HCT116 (cell line): ENCODE measurements around the gene NRIP2. TPM values are rescaled to one million over a fixed set of nuclear protein-coding genes. Genes with fewer than 3 reads are reported as not detected.

ENCODE experiments used
- ATF3 ChIP-seq: IDR thresholded peaks from 2 replicates; pipeline ENCODE4 v1.6.1; 2012
- FOSL1 ChIP-seq: IDR thresholded peaks from 2 replicates; pipeline ENCODE4 v1.6.1; 2012; ENCODE audit warnings: low read depth
- JUND ChIP-seq: IDR thresholded peaks from 2 replicates; pipeline ENCODE4 v1.6.1; 2012
- POLR2AphosphoS5 ChIP-seq: IDR thresholded peaks from 2 replicates; pipeline ENCODE4 v1.6.1; 2011; ENCODE audit warnings: mild to moderate bottlenecking, low read depth, low read length, moderate library complexity
- REST ChIP-seq: IDR thresholded peaks from 2 replicates; pipeline ENCODE4 v1.6.1; 2012; ENCODE audit warnings: low read depth
- SP1 ChIP-seq: IDR thresholded peaks from 2 replicates; pipeline ENCODE4 v1.6.1; 2012; ENCODE audit warnings: low read depth
- TCF7L2 ChIP-seq: IDR thresholded peaks from 2 replicates; pipeline ENCODE4 v1.7.0; 2011; ENCODE audit warnings: borderline replicate concordance, inconsistent platforms; ENCODE audit not compliant: insufficient read depth, insufficient read length; ENCODE audit errors: extremely low read depth
- YY1 ChIP-seq: IDR thresholded peaks from 2 replicates; pipeline ENCODE4 v1.6.1; 2011; ENCODE audit warnings: low read length, low read depth, moderate library complexity, mild to moderate bottlenecking; ENCODE audit not compliant: insufficient replicate concordance; ENCODE audit errors: extremely low read depth
- ZNF274 ChIP-seq: fragments of 200-500 bp; sonication (Bioruptor generic); IDR thresholded peaks from 2 replicates; pipeline ENCODE4 v1.6.1; 2014; ENCODE audit warnings: mild to moderate bottlenecking, low read depth, low read length, inconsistent platforms
- total RNA-seq: library from RNA; stranded (reverse); gene quantifications from one replicate; pipeline ENCODE4 v1.2.1, GENCODE V29; 2021; ENCODE audit not compliant: unreplicated experiment

NRIP2 gene
- total RNA-seq, 1 experiment from 2014 or later, result not detected

GRCh38 chr12:2804393-2805142, 30.3 kb downstream of the NRIP2 start (continued):
- TF ChIP-seq TCF7L2, result no peak
- no peak for TF ChIP-seq SP1
- TF ChIP-seq POLR2AphosphoS5, result no peak
- TF ChIP-seq ZNF274, result no peak
- TF ChIP-seq YY1, result no peak
- TF ChIP-seq REST, result no peak
- TF ChIP-seq ATF3, result no peak
- no peak for TF ChIP-seq JUND
- TF ChIP-seq FOSL1, result no peak
